Measurements from ENCODE around the gene ITIH4. TPM values are rescaled to one million over a fixed set of nuclear protein-coding genes. Genes with fewer than 3 reads are reported as not detected.

Gene ITIH4
- total and polyA plus RNA-seq, 10 of the 15 experiments (the other 5 are each of a cell fraction or from before 2014, with no cell fraction given) = 0.64 to 4.1 (median 1.3) TPM

DNA sequence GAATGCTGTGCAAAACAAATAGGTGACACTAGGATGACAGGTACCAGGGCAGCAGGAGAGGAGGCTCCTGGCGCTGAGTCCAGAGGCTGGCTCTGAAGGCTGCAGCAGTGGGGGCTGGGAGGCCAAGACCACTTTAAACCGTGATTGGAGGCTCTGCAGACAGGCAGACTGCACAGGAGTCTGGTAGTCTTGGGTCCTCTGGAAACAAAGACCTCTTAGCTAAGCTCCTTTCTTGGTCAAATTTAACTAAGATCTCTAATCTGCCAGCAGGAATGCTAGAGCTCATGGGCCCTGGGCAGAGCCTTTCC lies 8.8 kb upstream of the ITIH4 start:
- H3K4me2 ChIP-seq (ENCODE audit: control insufficient read depth, insufficient read depth) = no peak overlapping the region
- intact Hi-C loops (cut with micrococcal nuclease; ENCODE audit: unreplicated experiment) (no loop called here), in situ Hi-C loops (cut with MboI) (no loop called here)
- H2AFZ ChIP-seq (ENCODE audit: control insufficient read depth, low read depth, low read length) = no peak overlapping the region
- H3K79me2 ChIP-seq (ENCODE audit: control insufficient read depth, insufficient read depth, low read length) = no peaks in the 10 kb centered on the region
- H3K36me3 ChIP-seq (ENCODE audit: control insufficient read depth in 2 of 2, insufficient read depth in 2 of 2, low read length in 1 of 2) = peaks cover 6 to 9% of the 10 kb centered on the region in 2 experiments; a peak in 3 of 4 replicates
- no peak overlapping the region for H3K4me3 ChIP-seq
- H3K27ac ChIP-seq (ENCODE audit: control insufficient read depth, insufficient read depth) = no peak overlapping the region
- no peak for DNase-seq (ENCODE audit: low read depth, low spot score)
- SMC1A ChIA-PET (ENCODE audit: uncharacterized antibody, unreplicated experiment) = interaction anchor here (1.0 kb wide), 2 partner anchors 59 to 70 kb away, joined by 3 to 5 read pairs; no protein-coding TSS in a partner anchor
- TF ChIP-seq NBN (IDR thresholded peaks at IDR 0.05) = no peak
- 100% methylated on average over 2 of the region's 2 CpGs for WGBS (ENCODE audit: insufficient coverage, insufficient replicate concordance, low lambda C conversion rate, missing lambda C conversion rate)
- RAD21 ChIA-PET (ENCODE audit: unreplicated experiment) = no interaction called here
- H3K9me3 ChIP-seq (replicated peaks; ENCODE audit: control insufficient read depth, insufficient read depth, low read length) = no peaks in the 10 kb centered on the region
- H3K4me1 ChIP-seq (ENCODE audit: control insufficient read depth, insufficient read depth, low read length) = no peaks in the 10 kb centered on the region; the same call in 1 of the 2 replicates
- POLR2A ChIA-PET = interaction anchor here (0.6 kb wide), 1 partner anchor 305 kb away, joined by 3 read pairs; no protein-coding TSS in a partner anchor
- no peak overlapping the region for H3K9ac ChIP-seq (ENCODE audit: control insufficient read depth, insufficient read depth, low read length)
- H4K20me1 ChIP-seq (ENCODE audit: control insufficient read depth, insufficient read depth) = no peaks in the 10 kb centered on the region
- no peak for ATAC-seq
- no peak for FAIRE-seq
- no TSS peak for BruUV-seq (replicated peaks)
- no peaks in the 10 kb centered on the region for H3K27me3 ChIP-seq (replicated peaks in 1 of 2; ENCODE audit: control insufficient read depth in 2 of 2, insufficient read depth in 2 of 2, low read length in 1 of 2)
- CTCF ChIA-PET = interaction anchor here (0.6 to 2.4 kb wide), 6 partner anchors 10 to 96 kb away, joined by 3 to 11 read pairs (median 3); no protein-coding TSS in a partner anchor

DNA sequence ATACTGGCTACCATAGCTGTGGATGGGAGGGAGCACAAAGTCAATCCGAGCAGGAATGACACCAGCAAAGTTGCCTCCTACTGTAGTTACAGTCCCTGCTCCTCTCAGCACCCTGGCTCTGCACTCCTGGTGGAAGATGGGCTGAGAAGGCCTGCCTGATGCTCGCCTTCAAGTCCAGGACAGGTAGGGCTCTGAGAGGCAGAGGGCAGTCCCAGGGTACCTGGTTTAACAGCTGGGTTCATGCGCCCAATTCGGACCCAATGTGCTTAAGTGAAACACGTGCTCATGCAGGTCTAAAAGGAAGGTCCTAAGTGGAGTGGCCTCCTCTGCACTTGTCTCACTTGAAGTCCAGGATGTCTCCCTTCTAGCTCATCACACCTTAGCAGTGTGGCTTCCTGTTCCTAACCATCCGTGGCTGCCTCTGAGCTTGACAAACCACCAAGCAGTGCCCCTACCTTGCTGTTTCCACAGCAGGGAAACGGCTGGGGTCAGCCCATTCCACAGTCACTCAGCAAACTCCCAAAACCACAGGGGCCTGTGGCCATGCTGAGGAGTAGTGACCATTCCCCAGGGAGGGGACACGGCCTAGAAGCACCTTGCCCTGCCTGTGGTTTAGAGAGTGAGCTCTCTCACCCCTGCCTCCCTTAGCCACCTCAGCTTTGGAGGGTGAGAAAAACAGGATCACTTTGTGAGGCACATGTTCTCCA lies 8.2 kb upstream of the ITIH4 start:
- Histone ChIP-seq H3K27me3 (replicated peaks in 1 of 2; ENCODE audit: control insufficient read depth in 2 of 2, insufficient read depth in 2 of 2, low read length in 1 of 2) (no peaks in the 10 kb centered on the region), H3K9me3 (replicated peaks; ENCODE audit: control insufficient read depth, insufficient read depth, low read length) (no peaks in the 10 kb centered on the region), H2AFZ (ENCODE audit: control insufficient read depth, low read depth, low read length) (no peak overlapping the region), H3K36me3 (ENCODE audit: control insufficient read depth in 2 of 2, insufficient read depth in 2 of 2, low read length in 1 of 2) (peaks cover 6 to 9% of the 10 kb centered on the region in 2 experiments; a peak in 3 of 4 replicates), H3K4me3 (no peak overlapping the region), H3K9ac (ENCODE audit: control insufficient read depth, insufficient read depth, low read length) (no peak overlapping the region), H3K4me1 (ENCODE audit: control insufficient read depth, insufficient read depth, low read length) (no peaks in the 10 kb centered on the region; the same call in 1 of the 2 replicates), H4K20me1 (ENCODE audit: control insufficient read depth, insufficient read depth) (no peaks in the 10 kb centered on the region), H3K27ac (ENCODE audit: control insufficient read depth, insufficient read depth) (no peak overlapping the region), H3K4me2 (ENCODE audit: control insufficient read depth, insufficient read depth) (no peak overlapping the region), H3K79me2 (ENCODE audit: control insufficient read depth, insufficient read depth, low read length) (no peaks in the 10 kb centered on the region)
- TF ChIP-seq SIX5 (IDR thresholded peaks at IDR 0.05; ENCODE audit: low read depth, low read length, severe bottlenecking) (no peak), IKZF1 (conservative IDR thresholded peaks at IDR 0.05) (0 out of 2 replicates have a peak, but pooled peaks have one; percentile 11), NRF1 (conservative IDR thresholded peaks at IDR 0.05; ENCODE audit: low read depth, low read length) (no peak)
- in situ Hi-C loops (cut with MboI) (no loop called here), intact Hi-C loops (cut with micrococcal nuclease; ENCODE audit: unreplicated experiment) (no loop called here)
- DNase-seq (ENCODE audit: low read depth, low spot score) (no peak), FAIRE-seq (no peak), ATAC-seq (peak; percentile 45; the same call in 2 of the 3 replicates)
- no TSS peak for BruUV-seq (replicated peaks)
- POLR2A ChIA-PET = no interaction called here
- WGBS (ENCODE audit: insufficient coverage, insufficient replicate concordance, low lambda C conversion rate, missing lambda C conversion rate) = 63% methylated on average over 8 of the region's 8 CpGs
- CTCF ChIA-PET = interaction anchor here (0.8 to 2.4 kb wide), 7 partner anchors 7 to 96 kb away, joined by 3 to 11 read pairs (median 3); no protein-coding TSS in a partner anchor
- SMC1A ChIA-PET (ENCODE audit: uncharacterized antibody, unreplicated experiment) = interaction anchor here (0.6 to 1.9 kb wide), 4 partner anchors 58 to 96 kb away, joined by 3 to 6 read pairs (median 4); no protein-coding TSS in a partner anchor
- RAD21 ChIA-PET (ENCODE audit: unreplicated experiment) = interaction anchor here (1.4 kb wide), 1 partner anchor 9 kb away, joined by 4 read pairs; no protein-coding TSS in a partner anchor

All from GM12878 (cell line).